Renal cortex interstitium (tissue), 11 donors: ENCODE measurements around the gene XYLB. TPM values are rescaled to one million over a fixed set of nuclear protein-coding genes. Genes with fewer than 3 reads are reported as not detected.
A peak's percentile ranks its signal among the peaks of the same experiment; 100 is the strongest.
"Not testable (repeated sequence)": the region's sequence is repeated elsewhere in the genome, so short reads cannot be mapped to it uniquely, and the experiment has no call there.

Experiments used
- DNase-seq, 11 donors: peaks; one replicate each; pipeline ENCODE4 v3.0.0-alpha.2; 2013; ENCODE audit warnings: low read depth in 9 of 11, low spot score in 4 of 11; ENCODE audit errors: extremely low read depth in 1 of 11
- polyA plus RNA-seq, 3 donors: library from polyadenylated mRNA; unstranded; fragments of 120-200 nt; gene quantifications; one replicate each; pipeline ENCODE4 v1.2.1, GENCODE V29; 2013; ENCODE audit not compliant: insufficient read length in 3 of 3

XYLB gene
- polyA plus RNA-seq, 3 donors: 9.6 to 13.9 (median 13.2) TPM

DNA sequence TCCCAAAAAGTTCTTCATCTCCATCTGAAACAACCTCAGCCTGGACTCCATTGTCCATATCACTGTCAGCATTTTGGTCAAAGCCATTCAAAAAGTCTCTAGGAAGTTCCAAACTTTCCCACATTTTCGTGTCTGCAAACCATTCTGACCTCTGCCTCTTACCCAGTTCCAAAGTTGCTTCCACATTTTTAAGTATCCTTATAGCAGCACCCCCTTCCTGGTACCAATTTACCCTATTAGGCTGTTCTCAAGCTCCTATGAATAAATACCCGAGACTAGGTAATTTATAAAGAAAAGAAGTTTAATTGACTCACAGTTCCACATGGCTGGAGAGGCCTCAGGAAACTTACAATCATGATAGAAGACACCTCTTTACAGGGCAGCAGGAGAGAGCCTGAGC, 87.1 kb downstream of the XYLB start:
- DNase-seq: not testable (repeated sequence)

DNA sequence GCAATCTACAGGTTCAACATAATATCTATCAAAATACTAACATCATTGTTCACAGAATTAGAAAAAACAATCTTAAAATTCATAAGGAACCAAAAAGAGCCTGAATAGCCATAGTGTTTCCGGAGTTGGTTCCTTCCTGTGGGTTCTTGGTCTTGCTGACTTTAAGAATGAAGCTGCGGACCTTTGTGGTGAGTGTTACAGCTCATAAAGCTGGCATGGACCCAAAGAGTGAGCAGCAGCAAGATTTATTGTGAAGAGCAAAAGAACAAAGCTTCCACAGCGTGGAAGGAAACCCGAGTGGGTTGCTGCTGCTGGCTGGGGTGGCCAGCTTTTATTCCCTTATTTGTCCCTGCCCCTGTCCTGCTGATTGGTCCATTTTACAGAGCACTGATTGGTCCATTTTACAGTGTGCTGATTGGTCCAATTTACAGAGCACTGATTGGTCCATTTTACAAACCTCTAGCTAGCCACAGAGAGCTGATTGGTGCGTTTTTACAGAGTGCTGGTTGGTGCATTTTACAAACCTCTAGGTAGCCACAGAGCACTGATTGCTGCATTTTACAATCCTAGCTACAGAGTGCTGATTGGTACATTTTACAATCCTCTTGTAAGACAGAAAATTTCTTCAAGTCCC, 92.0 kb downstream of the XYLB start:
- DNase-seq: not testable (repeated sequence)

DNA sequence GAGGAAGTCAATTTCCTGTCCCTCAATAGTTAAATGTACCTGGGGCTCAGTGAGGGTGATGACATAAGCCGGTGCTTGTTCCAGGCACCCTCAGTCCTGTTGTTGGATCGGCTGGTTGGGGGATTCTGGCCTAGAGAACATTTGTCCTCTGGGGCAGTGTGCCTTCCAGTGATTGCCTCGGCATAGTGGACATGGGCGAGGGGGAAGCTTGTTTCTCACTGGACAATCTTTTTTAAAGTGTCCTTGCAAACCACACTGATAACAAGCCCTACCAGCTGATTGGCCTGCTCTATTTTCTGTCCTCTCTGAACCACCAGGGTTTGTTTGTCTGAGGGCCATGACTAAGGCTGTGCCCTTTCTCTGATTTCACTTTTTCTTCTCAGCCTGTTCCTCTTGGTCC, 96.6 kb downstream of the XYLB start:
- not testable (repeated sequence) for DNase-seq

DNA sequence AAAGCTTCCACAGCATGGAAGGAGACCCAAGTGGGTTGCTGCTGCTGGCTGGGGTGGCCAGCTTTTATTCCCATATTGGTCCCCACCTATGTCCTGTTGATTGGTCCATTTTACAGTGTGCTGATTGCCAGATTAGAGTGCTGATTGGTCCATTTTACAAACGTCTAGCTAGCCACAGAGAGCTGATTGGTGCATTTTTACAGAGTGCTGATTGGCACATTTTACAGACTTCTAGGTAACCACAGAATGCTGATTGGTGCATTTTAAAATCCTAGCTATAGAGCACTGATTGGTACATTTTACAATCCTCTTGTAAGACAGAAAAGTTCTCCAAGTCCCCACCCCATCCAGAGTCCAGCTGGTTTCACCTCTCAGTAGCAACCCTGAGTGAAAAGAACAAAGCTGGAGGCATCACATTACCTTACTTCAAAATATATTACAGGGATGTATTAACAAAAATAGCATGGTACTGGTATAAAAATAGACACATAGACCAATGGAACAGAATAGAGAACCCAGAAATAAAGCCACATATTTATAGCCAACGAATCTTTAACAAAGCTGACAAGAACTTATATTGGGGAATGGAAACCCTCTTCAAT, 99.6 kb downstream of the XYLB start:
- no peak for DNase-seq

DNA sequence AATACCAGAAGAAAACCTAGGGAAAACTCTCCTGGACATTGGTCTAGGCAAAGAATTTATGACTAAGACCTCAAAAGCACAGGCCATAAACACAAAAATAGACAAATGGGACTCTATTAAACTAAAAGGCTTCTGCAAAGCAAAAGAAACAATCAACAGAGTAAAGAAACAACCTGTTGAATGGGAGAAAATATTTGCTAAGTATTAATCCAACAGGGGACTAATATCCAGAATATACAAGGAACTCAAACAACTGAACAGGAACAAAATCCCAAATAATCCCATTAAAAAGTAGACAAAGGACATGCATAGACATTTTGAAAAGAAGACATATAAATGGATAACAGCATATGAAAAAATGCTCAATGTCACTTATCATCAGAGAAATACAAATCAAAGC, 100.2 kb downstream of the XYLB start:
- no peak for DNase-seq

DNA sequence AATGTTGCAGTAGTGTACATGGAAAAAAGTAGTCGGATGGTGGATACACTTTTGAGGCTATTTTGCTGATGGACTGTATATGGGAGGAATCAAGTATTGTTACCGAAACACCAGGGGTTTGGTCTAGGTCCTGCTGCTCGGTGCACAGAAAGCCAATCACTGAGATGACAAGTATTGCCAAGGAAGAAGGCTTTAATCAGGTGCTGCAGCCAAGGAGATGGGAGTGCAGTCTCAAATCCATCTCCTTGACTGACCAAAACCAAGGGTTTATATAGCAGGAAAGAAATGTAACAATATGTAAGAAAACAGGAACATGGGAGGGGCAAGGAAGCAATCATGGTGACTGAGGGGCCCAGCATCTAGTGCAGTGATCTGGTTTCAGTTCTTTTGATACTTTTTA, 104.3 kb downstream of the XYLB start:
- DNase-seq: no peak

DNA sequence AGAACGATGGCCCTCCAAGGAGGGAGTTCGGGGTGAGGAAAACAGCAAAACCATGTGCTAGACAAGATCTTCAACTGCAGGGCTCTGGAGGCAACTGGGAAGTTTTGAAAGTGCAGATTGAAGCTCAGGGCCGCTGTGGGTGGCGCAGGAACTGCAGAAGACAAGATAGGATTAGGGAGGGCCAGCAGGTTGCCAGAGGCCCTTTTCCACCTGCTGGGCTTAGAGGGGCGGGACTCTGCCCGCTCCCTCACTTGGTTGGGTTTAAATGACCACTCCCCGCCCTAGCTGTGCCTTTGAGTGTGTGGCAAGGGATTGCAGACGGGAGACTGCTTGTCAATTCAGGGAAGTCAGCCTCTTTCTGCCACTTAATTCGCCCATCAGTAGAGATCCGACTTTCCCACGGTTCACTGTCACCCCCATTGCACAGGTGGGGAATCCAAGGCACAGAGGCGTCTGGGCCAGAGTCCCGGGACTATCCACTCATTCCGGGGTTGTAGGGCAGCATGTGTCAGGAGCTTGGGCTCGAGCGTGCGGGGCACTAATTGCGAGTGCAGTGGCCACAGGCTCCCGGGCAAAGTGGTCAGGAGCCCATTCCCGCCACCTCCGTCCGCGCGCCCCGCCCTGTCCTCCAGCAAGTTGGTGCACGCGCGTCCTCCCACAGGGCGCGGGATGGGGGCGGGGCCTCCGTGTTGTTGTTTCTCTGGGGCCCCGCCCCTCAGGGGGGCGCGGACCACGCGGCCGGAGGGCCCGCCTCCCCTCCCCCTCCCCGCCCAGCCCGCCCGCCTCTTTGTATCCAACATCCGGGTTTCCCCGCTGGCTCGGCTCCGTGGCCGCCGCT, 106.7 kb downstream of the XYLB start, which contains the start of gene ACVR2B:
TSS of gene ACVR2B (plus strand) at position 816 of the 838 bp plus-strand sequence. CDS start 433 bp downstream, outside the sequence.
- peak; percentile 62 to 87 (median 82) for DNase-seq

DNA sequence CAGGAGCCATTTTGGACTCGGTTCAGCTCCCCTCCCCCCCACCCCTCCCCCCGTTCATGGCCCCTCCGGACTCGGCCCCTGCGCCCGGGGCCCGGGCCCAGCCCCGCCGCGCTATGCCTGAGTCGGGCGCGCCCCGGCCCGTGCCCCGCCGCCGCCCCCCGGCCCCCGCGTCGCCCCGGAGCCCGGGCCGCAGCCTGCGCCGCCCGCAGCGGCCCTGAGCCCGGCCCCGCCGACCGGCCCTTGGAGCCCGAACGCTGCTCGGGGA, 107.3 kb downstream of the XYLB start:
- peak in 1 of 11 donors; percentile 10 for DNase-seq

DNA sequence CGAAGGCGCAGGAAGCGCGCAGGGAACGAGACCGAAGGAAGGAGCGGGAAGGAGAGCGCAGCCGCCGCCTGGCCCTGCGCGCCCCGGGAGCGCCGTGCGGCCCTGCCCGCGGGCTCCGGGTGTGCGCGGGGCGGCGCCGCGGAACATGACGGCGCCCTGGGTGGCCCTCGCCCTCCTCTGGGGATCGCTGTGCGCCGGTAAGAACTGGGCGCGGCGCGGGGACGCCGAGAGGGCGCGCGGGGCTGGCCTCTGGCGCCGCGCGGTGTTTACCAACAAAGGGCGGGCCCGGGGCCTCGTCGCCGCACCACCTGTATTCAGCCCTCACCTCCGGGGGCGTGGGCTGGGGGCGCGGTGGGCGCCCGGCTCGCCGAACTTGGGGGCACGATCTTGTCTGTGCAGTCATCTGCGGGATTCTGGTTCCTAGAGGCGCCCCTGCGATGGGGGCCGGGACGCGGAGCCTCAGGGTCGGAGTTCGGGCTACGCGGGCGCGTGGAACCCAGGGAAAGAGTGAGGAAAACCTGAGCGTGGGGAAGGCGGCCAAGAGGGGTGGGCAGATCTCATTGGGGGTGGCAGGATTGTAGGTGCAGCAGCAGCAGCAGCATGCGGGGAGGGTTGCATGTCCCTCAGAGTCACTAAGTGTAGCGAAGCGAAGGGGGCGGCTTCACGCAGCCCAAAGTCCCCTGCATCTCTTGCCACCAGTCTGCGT, 107.7 kb downstream of the XYLB start:
- DNase-seq: peak in 7 of 11 donors; percentile 6 to 29 (median 19)

DNA sequence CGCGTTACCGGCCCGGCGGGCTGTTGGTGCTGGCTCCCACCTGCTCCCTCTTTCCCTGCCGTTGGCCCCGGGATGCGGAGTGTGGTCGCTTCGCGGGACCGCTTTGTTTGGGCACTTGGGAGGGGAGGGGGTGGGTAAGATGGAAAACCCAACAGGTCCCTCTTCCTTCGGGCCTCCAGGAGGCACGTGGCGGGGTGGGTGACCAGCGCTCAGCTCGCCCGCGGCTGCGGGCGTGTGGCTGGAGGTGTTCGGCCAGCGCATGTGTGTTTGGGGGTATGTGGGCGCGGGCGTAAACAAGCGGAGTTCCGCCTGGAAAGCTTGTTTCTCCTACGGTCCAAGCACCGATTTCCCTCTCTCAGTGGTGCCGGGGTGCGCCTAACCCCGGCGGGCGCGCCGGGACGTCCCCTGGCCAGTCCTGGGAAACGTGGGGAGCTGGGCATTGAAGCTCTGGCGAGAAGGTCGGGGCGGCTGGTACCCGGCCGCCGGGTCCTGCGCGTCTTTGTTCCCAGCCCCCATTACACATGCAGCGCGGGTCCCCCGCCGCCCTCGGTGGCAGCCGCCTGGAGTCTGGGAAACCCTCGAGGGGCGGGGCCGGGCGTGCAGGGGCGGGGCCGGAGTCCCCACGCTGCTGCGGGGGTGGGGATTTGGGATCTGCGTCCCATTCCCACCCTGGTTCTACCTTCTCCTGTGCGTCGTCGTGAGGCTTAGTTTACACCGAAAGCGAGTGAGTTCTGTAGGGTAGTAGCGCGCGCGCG, 108.5 kb downstream of the XYLB start:
- peak in 10 of 11 donors; percentile 57 to 80 (median 68) for DNase-seq

DNA sequence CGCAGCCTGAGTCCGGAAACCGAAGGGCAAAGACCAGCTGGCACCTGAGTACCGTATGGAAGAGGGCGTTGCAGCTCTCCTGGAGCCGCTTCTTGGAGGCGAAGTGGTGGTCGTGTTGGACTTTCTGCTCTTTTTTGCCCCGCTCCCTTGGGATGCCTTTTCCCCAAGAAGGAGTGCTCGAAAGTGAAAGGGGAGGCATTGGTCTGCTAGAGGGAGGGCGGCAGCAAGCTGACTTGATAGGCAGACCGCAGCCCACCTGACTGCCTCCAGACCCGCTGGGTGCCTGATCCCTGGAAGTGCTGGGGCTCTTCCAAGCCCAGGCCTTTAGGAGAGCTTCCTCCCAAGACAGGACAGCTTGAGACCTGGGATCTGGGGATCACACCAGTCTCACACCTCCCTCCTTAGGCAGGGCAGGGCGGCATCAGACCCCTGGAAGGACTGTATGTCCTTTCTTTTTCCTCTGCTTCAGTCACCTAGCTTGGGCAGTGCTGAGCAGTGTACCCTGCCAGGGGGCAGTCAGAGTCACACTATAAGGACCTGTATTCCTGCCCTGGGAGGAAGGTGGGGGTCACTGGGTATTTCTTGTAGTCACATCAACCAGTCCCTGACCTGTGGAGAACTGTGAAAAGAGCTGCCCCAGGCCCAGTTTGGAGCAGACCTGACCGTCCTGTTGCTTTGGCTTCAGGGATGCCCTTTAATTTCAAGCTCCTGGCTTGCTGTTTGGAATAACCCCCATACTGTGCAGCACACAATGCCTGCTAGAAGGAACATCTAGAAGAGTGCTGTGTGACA, 109.2 kb downstream of the XYLB start:
- DNase-seq: peak in 2 of 11 donors; percentile 32 to 42

DNA sequence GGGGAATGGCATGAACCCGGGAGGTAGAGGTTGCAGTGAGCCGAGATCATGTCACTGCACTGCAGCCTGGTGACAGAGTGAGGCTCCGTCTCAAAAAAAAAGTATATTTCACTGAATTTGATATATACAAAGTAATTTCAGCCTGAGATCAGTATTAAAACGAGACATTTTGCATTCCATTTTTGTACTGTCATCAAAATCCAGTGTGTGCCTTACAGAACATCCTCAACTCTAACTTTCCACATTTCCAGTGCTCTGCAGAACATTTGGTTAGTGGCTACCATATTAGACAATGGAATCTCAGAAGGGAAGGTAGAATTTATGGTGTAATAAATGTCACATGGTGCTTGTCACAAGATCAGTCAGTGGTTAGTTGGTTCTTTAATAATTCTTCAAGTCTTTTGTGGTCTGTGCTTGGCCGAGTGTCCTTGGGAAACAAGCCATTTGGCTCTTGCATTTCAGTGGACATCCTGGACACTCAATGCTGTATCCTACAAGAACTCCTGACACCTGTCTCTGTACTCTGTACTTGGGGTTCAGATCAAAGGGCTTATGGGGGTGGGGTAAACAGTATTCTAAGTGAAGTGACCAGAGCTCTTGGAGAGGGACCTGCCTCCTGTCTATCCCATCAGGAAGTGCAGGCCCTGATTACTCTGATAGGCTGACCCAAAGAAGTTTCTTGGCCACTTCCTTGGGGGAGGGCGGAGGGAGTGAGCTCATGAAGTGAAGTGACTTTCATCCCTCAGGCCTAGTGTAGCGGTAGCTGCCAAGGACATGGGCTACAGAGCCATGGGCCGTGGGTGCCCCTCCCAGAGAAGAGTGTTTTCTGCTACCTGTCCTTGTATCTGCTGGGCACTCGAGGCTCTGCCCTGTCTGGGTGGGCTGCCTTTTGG, 110.8 kb downstream of the XYLB start:
- no peak for DNase-seq

DNA sequence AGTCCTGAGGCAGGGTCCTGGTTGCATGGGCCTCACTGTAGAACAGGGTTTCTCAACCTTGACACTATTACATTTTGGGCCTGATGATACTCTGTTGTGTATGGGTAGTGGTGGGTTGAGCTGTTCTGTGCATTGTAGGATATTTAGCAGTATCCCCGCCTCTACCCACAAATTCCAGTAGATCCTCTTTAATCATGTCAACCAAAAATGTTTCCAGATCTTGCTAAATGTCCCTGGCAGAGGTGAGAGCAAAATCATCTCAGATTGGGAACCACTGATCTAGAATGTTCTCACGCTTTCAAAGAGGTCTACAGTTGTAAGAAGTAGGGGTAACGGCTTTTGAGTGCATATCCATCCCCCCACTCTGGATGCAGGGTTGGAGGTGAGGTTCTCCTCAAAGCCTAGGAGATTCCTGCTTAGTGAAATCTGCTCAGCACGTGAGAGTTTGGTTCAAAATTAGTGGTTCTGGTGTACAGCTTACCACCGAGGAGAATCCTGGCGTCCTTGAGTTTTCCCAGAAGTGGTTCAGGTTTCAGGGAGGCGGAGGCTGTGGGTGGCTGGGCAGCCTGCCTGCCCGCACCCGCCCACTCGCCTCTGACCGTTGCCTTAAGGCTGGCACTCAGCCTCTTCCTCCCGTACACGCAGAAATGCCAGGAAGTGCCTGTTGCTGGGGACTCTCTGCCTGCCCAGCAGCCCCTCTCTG, 112.4 kb downstream of the XYLB start:
- DNase-seq: peak in 7 of 11 donors; percentile 18 to 47 (median 34)

DNA sequence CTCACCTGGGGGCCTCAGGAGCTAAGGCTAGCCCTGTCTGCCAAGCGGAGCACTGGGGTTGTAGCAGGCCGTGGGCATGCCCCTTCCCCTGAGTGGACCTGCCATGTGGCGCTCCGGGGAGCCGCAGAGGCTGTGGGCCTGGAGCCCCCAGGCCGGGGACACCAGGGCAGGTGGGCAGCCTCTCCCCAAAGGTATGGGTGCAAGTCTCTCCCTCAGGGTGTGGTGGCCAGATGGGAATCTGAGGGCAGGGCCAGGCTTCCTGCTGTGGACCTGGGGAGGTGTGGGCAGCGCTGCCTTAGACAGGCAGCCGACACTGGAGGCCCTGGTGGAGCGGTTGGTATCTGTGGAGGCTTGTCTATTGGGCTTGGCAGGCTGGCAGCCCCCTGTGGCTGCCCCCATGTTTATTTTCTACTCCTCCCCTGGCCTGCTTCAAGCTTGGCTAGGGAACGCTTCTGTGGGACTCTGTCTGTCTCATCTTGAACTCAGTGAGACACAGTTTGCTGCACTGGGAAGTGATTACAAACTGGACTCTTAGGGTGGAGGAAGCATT, 113.0 kb downstream of the XYLB start:
- no peak for DNase-seq

DNA sequence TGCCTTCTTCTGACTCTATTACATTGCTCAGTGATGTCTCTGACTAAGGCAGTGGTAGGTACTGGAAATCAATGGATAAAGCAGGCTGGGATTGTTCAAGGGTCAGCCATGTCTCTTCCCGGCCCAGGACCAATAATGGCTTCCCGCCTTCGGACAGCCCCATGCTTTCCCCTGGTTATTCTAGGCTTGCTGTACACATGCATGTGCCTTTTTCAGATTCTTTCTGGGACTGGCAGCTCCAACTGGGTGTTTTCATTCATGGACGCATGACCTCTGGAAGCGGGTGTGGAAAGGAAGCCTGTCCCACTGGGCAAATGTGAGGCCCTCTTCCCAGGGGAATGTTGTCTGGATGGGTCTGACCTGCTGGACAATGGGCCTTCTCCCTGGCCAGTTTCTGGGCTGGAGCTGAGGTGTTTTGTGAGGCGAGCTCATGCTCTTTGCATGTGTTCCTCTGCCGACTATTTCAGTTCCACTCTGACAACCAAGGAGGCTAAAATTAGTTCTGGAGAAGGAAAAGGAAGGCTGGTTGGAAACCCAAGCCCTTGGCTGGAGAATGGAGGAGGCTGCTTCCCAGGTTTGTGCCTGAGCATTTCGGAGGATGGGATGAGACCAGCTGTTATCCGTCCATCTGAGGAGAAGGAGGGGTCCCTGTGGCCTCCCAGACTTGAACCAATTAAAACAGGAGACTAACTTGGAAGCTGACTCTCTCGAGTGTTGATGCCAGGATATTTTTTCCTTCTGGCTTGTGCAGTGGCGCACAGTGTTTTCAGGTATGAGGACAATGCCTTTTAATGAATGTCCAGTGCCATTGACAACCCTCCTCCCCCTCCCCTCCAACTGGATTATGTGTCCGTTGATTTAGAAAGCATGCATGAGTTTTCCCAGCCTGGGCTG, 114.0 kb downstream of the XYLB start:
- DNase-seq: peak in 6 of 11 donors; percentile 15 to 43 (median 24)
